ENCODE data around the gene RIC8B.

The RIC8B gene

DNA sequence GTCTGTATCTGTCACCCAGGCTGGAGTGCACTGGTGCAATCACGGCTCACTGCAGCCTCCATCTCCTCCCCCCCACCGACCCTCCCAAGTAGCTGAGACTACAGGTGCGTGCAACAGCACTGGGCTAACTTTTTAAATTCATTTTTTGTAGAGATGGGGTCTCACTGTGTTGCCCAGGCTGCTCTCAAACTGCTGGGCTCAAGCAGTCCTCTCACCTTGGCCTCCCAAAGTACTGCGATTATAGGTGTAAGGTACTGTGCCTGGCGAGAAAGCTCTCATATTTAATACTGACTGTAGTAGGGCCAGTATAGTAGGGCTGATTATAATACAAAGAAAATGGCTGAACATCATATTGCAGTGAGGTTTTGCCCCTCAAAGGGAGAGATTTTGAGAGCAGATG, 2.4 kb downstream of the RIC8B start:
- Histone ChIP-seq H3K79me2 (ENCODE audit: low read length) (peaks cover 62% of the 10 kb centered on the region), H3K9me2 (replicated peaks; ENCODE audit: insufficient read depth, low read length) (no peaks in the 10 kb centered on the region), H3K27ac (ENCODE audit: low read length) (no peak overlapping the region), H3K36me3 (replicated peaks; ENCODE audit: insufficient read depth, low read length) (no peaks in the 10 kb centered on the region), H3F3A (ENCODE audit: insufficient read depth, low read length) (no peaks in the 10 kb centered on the region), H4K20me1 (ENCODE audit: insufficient read depth, low read length) (no peaks in the 10 kb centered on the region), H2AFZ (ENCODE audit: low read length) (no peak overlapping the region), H3K4me3 (ENCODE audit: low read length) (no peak overlapping the region), H3K4me1 (ENCODE audit: low read length) (peaks cover 12% of the 10 kb centered on the region; the same call in 1 of the 2 replicates), H3K27me3 (replicated peaks; ENCODE audit: insufficient read depth, low read length) (no peaks in the 10 kb centered on the region), H3K4me2 (ENCODE audit: low read depth, low read length) (no peak overlapping the region), H3K9ac (ENCODE audit: low read length) (no peak overlapping the region), H3K9me3 (replicated peaks; ENCODE audit: insufficient read depth, low read length) (no peaks in the 10 kb centered on the region)
- DNase-seq: no peak
- TF ChIP-seq EZH2 (optimal IDR thresholded peaks at IDR 0.05; ENCODE audit: low read depth, low read length): no peak

GRCh38 chr12:106780010-106780631, 5.6 kb downstream of the RIC8B start:
- no peak overlapping the region for H3K9ac ChIP-seq (ENCODE audit: low read length)
- no peak overlapping the region for H2AFZ ChIP-seq (ENCODE audit: low read length)
- no peaks in the 10 kb centered on the region for H4K20me1 ChIP-seq (ENCODE audit: insufficient read depth, low read length)
- H3K4me3 ChIP-seq (ENCODE audit: low read length): no peak overlapping the region
- H3K4me2 ChIP-seq (ENCODE audit: low read depth, low read length): no peak overlapping the region
- no peaks in the 10 kb centered on the region for H3K27me3 ChIP-seq (replicated peaks; ENCODE audit: insufficient read depth, low read length)
- H3F3A ChIP-seq (ENCODE audit: insufficient read depth, low read length): no peaks in the 10 kb centered on the region
- no peak overlapping the region for H3K27ac ChIP-seq (ENCODE audit: low read length)
- peaks cover 73% of the 10 kb centered on the region for H3K79me2 ChIP-seq (ENCODE audit: low read length)
- DNase-seq: no peak
- TF ChIP-seq EZH2 (optimal IDR thresholded peaks at IDR 0.05; ENCODE audit: low read depth, low read length): no peak
- TF ChIP-seq EZH2phosphoT487 (IDR thresholded peaks at IDR 0.05; ENCODE audit: low read length): no peak
- TF ChIP-seq, protein P1, sequence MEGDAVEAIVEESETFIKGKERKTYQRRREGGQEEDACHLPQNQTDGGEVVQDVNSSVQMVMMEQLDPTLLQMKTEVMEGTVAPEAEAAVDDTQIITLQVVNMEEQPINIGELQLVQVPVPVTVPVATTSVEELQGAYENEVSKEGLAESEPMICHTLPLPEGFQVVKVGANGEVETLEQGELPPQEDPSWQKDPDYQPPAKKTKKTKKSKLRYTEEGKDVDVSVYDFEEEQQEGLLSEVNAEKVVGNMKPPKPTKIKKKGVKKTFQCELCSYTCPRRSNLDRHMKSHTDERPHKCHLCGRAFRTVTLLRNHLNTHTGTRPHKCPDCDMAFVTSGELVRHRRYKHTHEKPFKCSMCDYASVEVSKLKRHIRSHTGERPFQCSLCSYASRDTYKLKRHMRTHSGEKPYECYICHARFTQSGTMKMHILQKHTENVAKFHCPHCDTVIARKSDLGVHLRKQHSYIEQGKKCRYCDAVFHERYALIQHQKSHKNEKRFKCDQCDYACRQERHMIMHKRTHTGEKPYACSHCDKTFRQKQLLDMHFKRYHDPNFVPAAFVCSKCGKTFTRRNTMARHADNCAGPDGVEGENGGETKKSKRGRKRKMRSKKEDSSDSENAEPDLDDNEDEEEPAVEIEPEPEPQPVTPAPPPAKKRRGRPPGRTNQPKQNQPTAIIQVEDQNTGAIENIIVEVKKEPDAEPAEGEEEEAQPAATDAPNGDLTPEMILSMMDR (IDR thresholded peaks at IDR 0.05; ENCODE audit: low read length): no peak
- H3K9me2 ChIP-seq (replicated peaks; ENCODE audit: insufficient read depth, low read length): no peaks in the 10 kb centered on the region
- no peaks in the 10 kb centered on the region for H3K9me3 ChIP-seq (replicated peaks; ENCODE audit: insufficient read depth, low read length)
- peaks cover 12% of the 10 kb centered on the region; the same call in 1 of the 2 replicates for H3K4me1 ChIP-seq (ENCODE audit: low read length)
- H3K36me3 ChIP-seq (replicated peaks; ENCODE audit: insufficient read depth, low read length): no peaks in the 10 kb centered on the region

- H3K9me2 ChIP-seq (replicated peaks; ENCODE audit: insufficient read depth, low read length): no peaks in the 10 kb centered on the region
- H3K36me3 ChIP-seq (replicated peaks; ENCODE audit: insufficient read depth, low read length): no peaks in the 10 kb centered on the region
- peaks cover 48% of the 10 kb centered on the region for H3K79me2 ChIP-seq (ENCODE audit: low read length)
- no peak overlapping the region for H2AFZ ChIP-seq (ENCODE audit: low read length)
- H3K4me3 ChIP-seq (ENCODE audit: low read length): no peak overlapping the region
- no peak overlapping the region for H3K9ac ChIP-seq (ENCODE audit: low read length)
- peaks cover 4% of the 10 kb centered on the region; the same call in 1 of the 2 replicates for H3K4me1 ChIP-seq (ENCODE audit: low read length)
- no peaks in the 10 kb centered on the region for H3F3A ChIP-seq (ENCODE audit: insufficient read depth, low read length)
- no peaks in the 10 kb centered on the region for H4K20me1 ChIP-seq (ENCODE audit: insufficient read depth, low read length)
- TF ChIP-seq EZH2phosphoT487 (IDR thresholded peaks at IDR 0.05; ENCODE audit: low read length) (no peak), EZH2 (optimal IDR thresholded peaks at IDR 0.05; ENCODE audit: low read depth, low read length) (no peak)
- TF ChIP-seq, protein P1 (IDR thresholded peaks at IDR 0.05; ENCODE audit: low read length): no peak
- no peak for DNase-seq
- no peaks in the 10 kb centered on the region for H3K9me3 ChIP-seq (replicated peaks; ENCODE audit: insufficient read depth, low read length)
- H3K4me2 ChIP-seq (ENCODE audit: low read depth, low read length): no peak overlapping the region
- H3K27ac ChIP-seq (ENCODE audit: low read length): no peak overlapping the region
- H3K27me3 ChIP-seq (replicated peaks; ENCODE audit: insufficient read depth, low read length): no peaks in the 10 kb centered on the region
Observed at GRCh38 chr12:106782619-106783018, 8.1 kb downstream of the RIC8B start.

DNA sequence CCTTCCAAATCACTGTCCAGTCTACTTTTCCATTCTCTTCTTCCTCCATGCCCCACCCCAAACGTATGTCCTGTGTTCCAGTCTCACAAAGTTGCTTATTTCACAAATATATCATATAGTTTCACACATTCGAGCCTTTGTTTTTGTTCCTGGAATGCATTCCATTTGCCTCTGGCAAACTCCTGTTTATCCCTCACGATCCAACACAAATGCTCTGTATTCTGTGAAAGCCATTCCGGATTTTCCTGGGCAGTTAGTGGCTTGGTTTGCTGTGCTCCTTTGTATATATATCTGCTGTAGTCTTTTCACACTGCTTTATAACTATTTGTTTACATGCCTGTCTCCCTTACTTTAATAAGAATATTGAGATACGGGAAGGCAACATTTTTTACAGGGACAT, 9.0 kb downstream of the RIC8B start:
- Histone ChIP-seq H2AFZ (ENCODE audit: low read length) (no peak overlapping the region), H3K9ac (ENCODE audit: low read length) (no peak overlapping the region), H4K20me1 (ENCODE audit: insufficient read depth, low read length) (no peaks in the 10 kb centered on the region), H3K4me1 (ENCODE audit: low read length) (peaks cover 4% of the 10 kb centered on the region; the same call in 1 of the 2 replicates), H3K9me3 (replicated peaks; ENCODE audit: insufficient read depth, low read length) (no peaks in the 10 kb centered on the region), H3K27ac (ENCODE audit: low read length) (no peak overlapping the region), H3K27me3 (replicated peaks; ENCODE audit: insufficient read depth, low read length) (no peaks in the 10 kb centered on the region), H3K36me3 (replicated peaks; ENCODE audit: insufficient read depth, low read length) (no peaks in the 10 kb centered on the region), H3K4me2 (ENCODE audit: low read depth, low read length) (no peak overlapping the region), H3K4me3 (ENCODE audit: low read length) (no peak overlapping the region), H3K9me2 (replicated peaks; ENCODE audit: insufficient read depth, low read length) (no peaks in the 10 kb centered on the region), H3F3A (ENCODE audit: insufficient read depth, low read length) (no peaks in the 10 kb centered on the region), H3K79me2 (ENCODE audit: low read length) (peaks cover 39% of the 10 kb centered on the region)
- DNase-seq: no peak
- TF ChIP-seq EZH2 (optimal IDR thresholded peaks at IDR 0.05; ENCODE audit: low read depth, low read length) (no peak), EZH2phosphoT487 (IDR thresholded peaks at IDR 0.05; ENCODE audit: low read length) (no peak)
- TF ChIP-seq, protein P1 (IDR thresholded peaks at IDR 0.05; ENCODE audit: low read length): no peak

Measured in MM.1S (cell line).